IPS DF 4.7 (cell line): ENCODE data around the gene ERFL.

ENCODE experiments used
- DNase-seq: peaks from one replicate; pipeline ENCODE4 v3.0.0-alpha.2; 2013; ENCODE audit warnings: low spot score; ENCODE audit errors: extremely low read depth

The ERFL gene

GRCh38 chr19:41898235-41898634 is 30.0 kb downstream of the ERFL start:
- no peak for DNase-seq

- no peak for DNase-seq
Measured at GRCh38 chr19:41897820-41898219, 30.4 kb downstream of the ERFL start.

GRCh38 chr19:41897181-41897580 is 31.1 kb downstream of the ERFL start:
- no peak for DNase-seq

- DNase-seq = no peak
Measured at GRCh38 chr19:41896581-41896942, 31.7 kb downstream of the ERFL start.

GRCh38 chr19:41895745-41896580 is 32.3 kb downstream of the ERFL start:
- DNase-seq = no peak

GRCh38 chr19:41894350-41894749 is 33.9 kb downstream of the ERFL start:
- DNase-seq = no peak

- DNase-seq = no peak
Measured at GRCh38 chr19:41893899-41894298, 34.4 kb downstream of the ERFL start.

DNA sequence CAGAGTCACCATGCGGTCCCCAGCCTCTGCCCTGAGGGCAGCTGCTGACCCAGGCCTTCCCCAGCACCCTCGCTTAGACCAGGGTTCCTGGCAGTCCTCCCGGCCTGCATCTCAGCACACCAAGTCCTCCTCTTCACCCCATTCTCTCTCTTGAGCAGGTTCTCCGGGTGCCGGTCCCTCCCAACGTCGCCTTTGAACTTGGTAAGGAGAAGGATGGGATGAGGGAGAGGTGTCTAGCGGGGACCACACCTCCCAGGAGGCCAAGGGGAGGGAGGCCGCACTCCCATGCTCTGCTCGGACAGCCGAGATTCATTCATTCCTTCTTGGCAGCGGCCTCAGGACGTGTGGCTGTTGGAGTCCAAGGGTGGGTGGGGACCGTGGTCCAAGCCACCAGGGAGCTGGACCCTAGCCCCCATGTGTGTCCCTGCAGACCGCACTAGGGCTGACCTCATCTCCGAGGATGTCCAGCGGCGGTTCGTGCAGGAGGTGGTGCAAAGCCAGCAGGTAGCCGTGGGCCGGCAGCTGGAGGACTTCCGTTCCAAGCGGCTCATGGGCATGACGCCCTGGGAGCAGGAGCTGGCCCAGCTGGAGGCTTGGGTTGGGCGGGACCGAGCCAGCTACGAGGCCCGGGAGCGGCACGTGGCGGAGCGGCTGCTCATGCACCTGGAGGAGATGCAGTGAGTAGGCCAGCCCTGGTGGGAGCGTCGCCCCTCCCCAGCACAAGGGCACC is 35.9 kb downstream of the ERFL start:
- no peak for DNase-seq

DNA sequence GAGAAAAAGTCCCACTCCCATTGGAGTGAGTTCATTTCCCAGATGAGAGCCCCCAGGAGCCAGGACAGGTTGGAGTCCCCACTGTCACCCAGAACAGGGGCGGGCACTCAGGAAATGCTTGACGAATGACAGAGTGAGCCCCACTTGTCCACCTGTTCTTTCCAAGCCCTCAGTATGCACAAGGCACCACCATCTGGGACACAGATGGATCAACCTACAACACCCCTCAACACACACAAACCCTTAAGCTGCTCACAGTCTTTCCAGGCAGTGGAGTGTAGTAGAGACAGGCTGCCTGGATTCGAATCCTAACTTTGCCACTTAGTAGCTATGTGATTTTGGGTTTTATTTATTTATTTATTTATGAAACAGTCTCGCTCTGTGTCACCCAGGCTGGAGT is 37.3 kb downstream of the ERFL start:
- no peak for DNase-seq

- no peak for DNase-seq
Measured at GRCh38 chr19:41889896-41890295, 38.4 kb downstream of the ERFL start.

- DNase-seq = no peak
Measured at GRCh38 chr19:41888926-41889325, 39.3 kb downstream of the ERFL start.

GRCh38 chr19:41887711-41888382 is 40.4 kb downstream of the ERFL start:
- DNase-seq = no peak

DNA sequence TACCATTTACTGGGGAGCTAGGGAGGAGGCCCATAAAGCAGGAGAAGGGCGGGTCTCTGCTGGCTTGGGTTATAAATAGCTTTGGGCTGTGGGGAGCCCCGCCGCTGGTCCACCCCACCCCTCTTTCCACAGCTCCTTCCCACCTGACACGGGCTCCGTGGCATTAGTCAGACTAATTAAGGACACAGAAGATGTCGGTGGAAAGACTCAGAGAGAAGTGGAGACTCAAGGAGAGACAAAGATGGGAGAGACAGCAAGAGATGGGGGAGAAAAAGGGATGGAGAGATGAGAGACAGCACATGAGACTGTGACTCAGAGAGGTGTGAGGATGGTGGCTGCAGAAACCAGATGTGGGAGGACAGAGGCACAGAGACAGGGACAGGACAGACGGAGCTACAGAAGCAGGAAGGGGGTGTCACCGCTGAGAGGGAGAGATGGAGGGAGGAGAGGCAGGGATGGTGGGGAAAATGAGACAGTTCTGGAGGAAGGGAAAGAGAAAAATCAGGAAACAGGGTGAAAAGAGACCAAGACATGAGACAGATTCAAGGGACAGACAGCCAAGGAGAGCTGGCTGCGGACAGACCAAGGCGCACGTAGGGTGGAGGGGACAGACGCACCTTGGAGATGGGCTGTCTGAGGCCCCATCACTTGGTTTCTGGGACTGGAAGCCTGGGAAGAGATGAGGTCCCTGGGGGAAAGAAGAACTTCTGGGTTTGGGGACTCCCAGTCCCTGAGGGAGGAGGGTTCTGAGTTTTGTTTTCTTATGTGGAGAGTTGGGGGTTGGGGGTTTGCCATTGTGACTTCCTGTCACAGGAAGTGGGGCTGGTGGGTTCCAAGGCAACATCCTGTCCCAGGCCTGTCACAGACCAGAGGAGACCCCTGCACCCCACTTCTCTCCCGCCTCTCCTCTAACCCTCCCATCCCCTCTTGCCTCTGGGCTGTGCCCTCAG is 41.2 kb downstream of the ERFL start:
- no peak for DNase-seq

DNA sequence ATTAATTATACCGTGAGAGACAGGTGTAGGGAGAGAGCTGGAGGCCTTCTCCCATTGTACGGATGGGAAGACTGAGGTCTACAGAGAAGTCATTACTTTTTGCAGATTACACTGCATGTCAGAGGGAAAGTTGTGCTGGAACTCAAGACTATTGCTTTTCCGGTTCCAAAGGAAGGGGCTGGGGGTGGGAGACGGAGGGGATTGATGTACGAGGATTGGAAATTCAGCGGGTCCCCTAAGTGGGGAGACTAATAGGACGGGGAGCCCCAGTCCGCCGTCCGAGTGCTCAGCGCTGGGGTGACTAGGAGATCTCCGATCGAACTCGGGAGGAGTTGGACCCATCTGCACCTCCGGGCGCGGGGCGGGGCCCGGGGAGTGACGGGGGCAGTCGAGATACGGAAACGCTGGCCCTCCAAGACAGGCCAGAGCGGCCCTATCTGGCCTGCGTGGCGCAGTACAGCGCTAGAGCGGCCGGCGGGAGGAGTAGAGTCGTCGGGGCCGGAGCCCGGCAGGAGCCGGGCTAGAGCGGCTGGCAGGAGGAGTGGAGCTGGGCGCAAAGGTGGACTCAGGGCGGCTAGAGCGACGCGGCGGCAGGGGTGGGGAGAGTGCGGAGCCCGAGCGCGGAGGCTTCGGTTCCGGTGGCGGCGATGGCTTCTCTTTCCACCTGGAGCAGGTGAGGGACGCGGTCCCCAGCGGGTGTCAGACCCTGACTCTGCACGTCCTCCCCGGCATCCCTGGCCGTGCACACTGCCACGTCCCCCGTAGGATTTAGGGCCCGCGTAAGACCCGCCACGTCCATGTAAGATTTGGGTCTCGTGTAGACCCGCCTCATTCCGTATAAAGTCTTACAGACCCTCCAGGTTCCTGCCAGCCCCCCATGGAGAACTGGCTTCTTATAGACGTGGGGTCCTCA is 44.2 kb downstream of the ERFL start:
- DNase-seq = no peak

DNA sequence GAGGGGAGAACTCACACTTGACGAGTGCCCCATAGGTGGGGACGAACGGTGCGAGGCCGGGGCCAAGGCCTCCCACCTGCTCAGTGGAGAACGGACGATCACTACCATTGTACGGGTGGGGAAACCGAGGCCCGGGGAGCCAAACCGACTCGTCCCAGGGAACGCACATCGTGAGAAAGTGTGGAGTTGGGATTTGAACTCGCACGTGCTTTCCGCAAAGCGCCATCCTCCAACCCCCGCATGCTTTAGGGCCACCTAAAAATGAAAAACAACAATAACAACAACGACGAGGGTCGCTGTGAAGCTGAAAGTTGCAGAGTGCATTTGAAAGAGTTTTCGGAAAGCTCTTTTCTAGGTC is 44.8 kb downstream of the ERFL start:
- DNase-seq = no peak

DNA sequence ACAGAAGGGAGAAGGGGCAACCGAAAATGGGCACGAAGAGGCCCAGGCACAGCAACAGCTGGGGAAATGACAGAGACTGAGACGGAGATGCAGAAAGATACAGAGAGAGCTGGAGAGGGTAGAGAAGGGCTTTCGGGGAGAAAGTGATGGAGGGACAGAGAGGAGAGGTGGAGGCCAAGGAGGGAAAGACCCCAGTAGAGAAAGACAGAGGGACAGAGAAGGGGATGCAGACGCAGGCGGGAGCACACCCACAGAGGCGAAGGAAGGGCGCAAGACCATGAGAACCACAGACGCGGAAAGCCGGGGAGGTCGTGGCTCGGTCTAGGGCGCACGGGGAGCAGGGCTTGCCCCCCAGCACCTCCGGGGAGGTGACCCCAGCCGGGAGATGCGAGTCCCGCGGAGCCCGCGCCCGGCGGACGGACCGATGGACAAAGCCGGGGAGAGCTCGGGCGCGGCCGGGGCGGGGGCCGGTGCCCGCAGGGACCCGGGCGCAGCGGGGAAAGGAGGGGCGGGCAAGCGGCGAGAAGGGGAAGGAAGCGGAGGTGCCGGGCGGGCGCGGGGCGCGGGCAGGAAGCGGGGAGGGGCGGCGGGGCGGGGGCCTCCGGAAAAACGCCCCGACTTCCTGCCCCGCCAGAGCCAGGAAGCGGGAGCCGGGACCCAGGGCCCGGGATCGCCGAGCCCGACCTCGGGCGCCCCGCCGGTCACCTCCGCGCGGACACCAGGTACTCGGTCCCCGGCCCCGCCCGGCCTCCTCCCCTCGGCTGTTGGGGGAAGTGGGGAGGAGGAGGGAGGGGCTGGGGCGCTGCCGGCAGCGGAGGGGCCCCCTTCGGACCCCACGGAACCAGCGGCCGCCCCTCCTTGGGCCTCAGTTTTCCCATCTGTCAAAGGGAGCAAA is 45.4 kb downstream of the ERFL start, which contains the start of gene ARHGEF1:
Gene ARHGEF1 (plus strand): TSS at position 617 of the 895 bp plus-strand sequence. CDS start 4,899 bp downstream, outside the sequence.
- DNase-seq = no peak

GRCh38 chr19:41880329-41880708 is 47.9 kb downstream of the ERFL start:
- DNase-seq = no peak

GRCh38 chr19:41879670-41880328 is 48.5 kb downstream of the ERFL start:
- no peak for DNase-seq

GRCh38 chr19:41879080-41879479 is 49.2 kb downstream of the ERFL start:
- DNase-seq = no peak
